ENCODE results near the gene FBXW10B. TPM values are rescaled to one million over a fixed set of nuclear protein-coding genes. Genes with fewer than 3 reads are reported as not detected.
"Not testable (repeated sequence)": the region's sequence is repeated elsewhere in the genome, so short reads cannot be mapped to it uniquely, and the experiment has no call there.

Gene FBXW10B
- total RNA-seq, 1 experiment from 2014 or later: 1.7 TPM

- not testable (repeated sequence) for H3K4me1 ChIP-seq (replicated peaks); H3K36me3 ChIP-seq; H3K27me3 ChIP-seq (replicated peaks); H3K27ac ChIP-seq; H3K9me3 ChIP-seq (replicated peaks); DNase-seq (ENCODE audit: low read depth in 1 of 2, low spot score in 2 of 2); H3K4me3 ChIP-seq
Measured at GRCh38 chr17:15615850-15616249, 3.7 kb downstream of the FBXW10B start.

DNA sequence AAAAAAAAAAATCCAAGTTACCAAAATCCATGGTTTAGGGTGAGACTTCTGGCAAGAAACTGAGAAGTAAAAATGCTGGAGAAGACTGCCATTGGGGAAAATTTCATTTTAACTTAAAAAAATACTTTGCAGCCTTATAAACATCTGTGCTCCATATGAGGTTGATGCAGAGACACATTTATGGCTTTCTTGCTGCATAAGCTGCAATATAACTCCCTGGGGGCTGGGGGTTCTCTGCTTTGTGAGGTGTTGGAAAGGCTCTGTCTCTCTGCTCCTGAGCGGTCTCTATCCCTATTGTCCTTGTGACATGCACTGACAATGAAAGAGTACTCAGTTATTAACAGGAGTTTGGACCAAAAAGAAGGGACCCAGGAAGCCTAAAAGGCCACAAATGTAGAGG lies 6.4 kb downstream of the FBXW10B start:
- not testable (repeated sequence) for DNase-seq (ENCODE audit: low read depth in 1 of 2, low spot score in 2 of 2); H3K4me3 ChIP-seq

GRCh38 chr17:15592960-15593359 lies 26.5 kb downstream of the FBXW10B start:
- not testable (repeated sequence) for H3K9me3 ChIP-seq (replicated peaks); H3K27me3 ChIP-seq (replicated peaks); H3K4me3 ChIP-seq; DNase-seq (ENCODE audit: low read depth in 1 of 2, low spot score in 2 of 2); H3K4me1 ChIP-seq (replicated peaks); H3K27ac ChIP-seq; H3K36me3 ChIP-seq

More for the DNA sequence above, 6.4 kb downstream of the FBXW10B start:
- H3K27me3 ChIP-seq (replicated peaks); H3K27ac ChIP-seq; H3K36me3 ChIP-seq; H3K4me1 ChIP-seq (replicated peaks); H3K9me3 ChIP-seq (replicated peaks): not testable (repeated sequence)

- DNase-seq (ENCODE audit: low read depth in 1 of 2, low spot score in 2 of 2); H3K9me3 ChIP-seq (replicated peaks); H3K36me3 ChIP-seq; H3K4me3 ChIP-seq; H3K27me3 ChIP-seq (replicated peaks); H3K4me1 ChIP-seq (replicated peaks); H3K27ac ChIP-seq: not testable (repeated sequence)
Measured at GRCh38 chr17:15591986-15592385, 27.5 kb downstream of the FBXW10B start.

- not testable (repeated sequence) for H3K27ac ChIP-seq; DNase-seq (ENCODE audit: low read depth in 1 of 2, low spot score in 2 of 2); H3K36me3 ChIP-seq; H3K9me3 ChIP-seq (replicated peaks); H3K27me3 ChIP-seq (replicated peaks); H3K4me1 ChIP-seq (replicated peaks); H3K4me3 ChIP-seq
Measured at GRCh38 chr17:15590844-15591243, 28.7 kb downstream of the FBXW10B start.

DNA sequence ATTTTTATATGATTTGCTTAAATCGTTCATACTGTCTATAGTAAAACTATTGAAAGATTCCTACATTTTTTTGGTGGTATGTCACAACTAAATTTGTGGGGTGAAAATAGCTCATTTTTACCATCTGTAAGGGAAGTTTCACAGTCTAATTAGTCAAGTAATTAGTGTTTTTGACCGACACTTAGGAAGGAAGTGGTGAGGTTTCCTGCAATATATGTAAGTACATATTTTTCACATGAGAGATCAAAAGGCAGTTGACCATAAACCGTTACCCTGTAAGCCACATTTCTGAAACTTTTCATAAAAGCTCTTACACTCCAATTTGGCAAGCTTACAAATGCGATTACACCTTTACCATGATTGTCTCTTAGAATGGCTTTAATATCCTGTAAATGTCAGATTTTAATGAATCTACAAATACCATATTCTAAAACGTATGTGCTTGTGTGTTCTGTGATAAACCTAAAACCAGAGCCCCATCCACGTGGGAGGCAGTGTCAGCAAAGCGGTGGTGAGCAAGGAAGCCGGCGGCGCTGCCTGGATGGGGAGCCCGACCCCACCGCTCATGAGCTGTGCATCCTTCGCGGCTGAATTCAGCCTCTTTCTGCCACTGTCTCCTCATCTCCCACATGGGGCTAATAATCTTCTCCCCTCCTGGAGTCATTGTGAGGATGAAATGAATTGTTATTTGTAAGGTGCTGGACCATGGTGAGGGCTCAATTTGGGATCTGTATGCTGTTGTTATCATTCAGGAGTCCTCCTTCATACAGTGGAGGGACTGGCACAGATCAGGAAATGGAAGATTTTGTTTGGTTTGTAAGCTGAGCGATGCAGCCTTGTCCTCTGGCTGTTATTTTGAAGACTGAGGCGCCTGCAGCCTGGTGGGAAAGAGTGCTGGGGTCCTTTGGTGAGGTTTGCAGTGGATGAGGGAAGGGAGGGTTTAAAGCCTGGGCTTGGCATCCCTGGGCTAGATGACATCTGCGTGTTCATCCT lies 29.7 kb downstream of the FBXW10B start:
- H3K9me3 ChIP-seq (replicated peaks); H3K4me1 ChIP-seq (replicated peaks); H3K4me3 ChIP-seq; DNase-seq (ENCODE audit: low read depth in 1 of 2, low spot score in 2 of 2); H3K27ac ChIP-seq; H3K36me3 ChIP-seq; H3K27me3 ChIP-seq (replicated peaks): not testable (repeated sequence)

GRCh38 chr17:15588017-15588416 lies 31.5 kb downstream of the FBXW10B start:
- H3K27ac ChIP-seq; H3K4me3 ChIP-seq; DNase-seq (ENCODE audit: low read depth in 1 of 2, low spot score in 2 of 2); H3K27me3 ChIP-seq (replicated peaks); H3K36me3 ChIP-seq; H3K4me1 ChIP-seq (replicated peaks); H3K9me3 ChIP-seq (replicated peaks): not testable (repeated sequence)

- DNase-seq (ENCODE audit: low read depth in 1 of 2, low spot score in 2 of 2); H3K27me3 ChIP-seq (replicated peaks); H3K4me1 ChIP-seq (replicated peaks); H3K27ac ChIP-seq; H3K9me3 ChIP-seq (replicated peaks); H3K4me3 ChIP-seq; H3K36me3 ChIP-seq: not testable (repeated sequence)
Measured at GRCh38 chr17:15583313-15583712, 36.2 kb downstream of the FBXW10B start.

- not testable (repeated sequence) for H3K4me1 ChIP-seq (replicated peaks); H3K27me3 ChIP-seq (replicated peaks); H3K36me3 ChIP-seq; H3K4me3 ChIP-seq; H3K27ac ChIP-seq; DNase-seq (ENCODE audit: low read depth in 1 of 2, low spot score in 2 of 2); H3K9me3 ChIP-seq (replicated peaks)
Measured at GRCh38 chr17:15581462-15581861, 38.0 kb downstream of the FBXW10B start.

DNA sequence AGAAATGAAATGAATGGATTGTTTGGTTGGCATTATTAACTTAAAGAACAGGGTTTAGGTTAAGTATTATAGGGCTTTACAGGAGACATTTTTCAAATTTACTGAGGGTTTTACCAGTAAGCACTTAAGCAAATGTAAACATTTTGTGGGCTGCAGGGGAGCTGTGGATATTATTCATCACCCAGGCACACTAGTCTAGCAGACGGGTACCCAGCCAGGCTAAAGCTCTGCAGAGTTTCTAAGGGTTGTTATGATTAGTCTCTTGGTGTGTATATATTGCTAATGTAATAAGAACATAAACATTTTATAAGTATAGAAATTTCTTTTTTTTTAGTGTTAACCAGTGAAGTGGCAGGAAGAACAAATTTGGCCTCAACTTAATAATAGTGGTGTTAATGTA lies 42.7 kb downstream of the FBXW10B start:
- H3K27ac ChIP-seq; H3K4me3 ChIP-seq; H3K4me1 ChIP-seq (replicated peaks); DNase-seq (ENCODE audit: low read depth in 1 of 2, low spot score in 2 of 2); H3K9me3 ChIP-seq (replicated peaks); H3K36me3 ChIP-seq; H3K27me3 ChIP-seq (replicated peaks): not testable (repeated sequence)

DNA sequence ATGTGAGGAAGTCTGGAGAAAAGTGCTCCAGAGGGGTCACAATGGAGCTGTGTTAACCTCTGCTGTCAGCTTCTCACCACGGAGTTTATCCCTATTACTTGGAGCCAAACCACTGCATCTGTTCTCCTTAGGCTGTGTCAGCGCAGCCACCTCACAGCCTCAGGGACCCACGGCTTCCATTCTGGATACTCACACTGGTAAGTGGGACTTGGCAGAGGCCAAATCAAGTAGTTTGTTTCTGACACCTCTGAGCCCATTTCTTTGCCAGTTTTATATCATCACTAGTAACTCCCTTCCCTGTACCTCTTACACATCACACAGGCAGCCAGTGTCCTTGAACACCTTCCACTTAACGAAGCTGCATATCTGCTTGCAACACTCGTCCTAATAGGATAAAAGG lies 44.8 kb downstream of the FBXW10B start:
- not testable (repeated sequence) for DNase-seq (ENCODE audit: low read depth in 1 of 2, low spot score in 2 of 2); H3K9me3 ChIP-seq (replicated peaks); H3K27ac ChIP-seq; H3K36me3 ChIP-seq; H3K27me3 ChIP-seq (replicated peaks); H3K4me1 ChIP-seq (replicated peaks); H3K4me3 ChIP-seq

DNA sequence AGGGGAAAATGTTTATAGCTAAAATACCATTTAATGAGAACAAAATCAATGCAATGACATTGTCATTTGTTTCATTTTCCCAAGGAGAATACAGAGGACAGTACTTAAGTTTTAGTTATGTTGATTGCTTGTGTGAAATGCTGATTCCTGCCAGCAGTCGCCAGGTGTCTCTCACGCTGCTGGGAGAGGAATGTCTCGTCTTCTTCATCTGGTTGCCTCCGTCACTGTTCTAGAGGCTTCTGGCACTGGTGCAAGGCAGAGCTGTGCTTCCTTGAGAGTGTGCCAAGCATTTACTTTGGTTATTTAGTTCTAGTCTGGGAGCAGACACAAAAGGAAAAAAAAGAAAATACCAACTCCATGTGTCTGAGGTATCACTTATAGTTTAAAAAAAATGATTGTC lies 45.6 kb downstream of the FBXW10B start:
- H3K4me3 ChIP-seq; H3K27ac ChIP-seq; DNase-seq (ENCODE audit: low read depth in 1 of 2, low spot score in 2 of 2); H3K27me3 ChIP-seq (replicated peaks); H3K9me3 ChIP-seq (replicated peaks); H3K4me1 ChIP-seq (replicated peaks); H3K36me3 ChIP-seq: not testable (repeated sequence)
